ENCODE results near the gene MYBL2. TPM values are rescaled to one million over a fixed set of nuclear protein-coding genes. Genes with fewer than 3 reads are reported as not detected.
A peak's percentile ranks its signal among the peaks of the same experiment; 100 is the strongest.

The MYBL2 gene
- total RNA-seq, 2 experiments from 2014 or later = 129 to 132 TPM

- peaks cover 4% of the 10 kb centered on the region for H3K4me1 Mint-ChIP-seq (ENCODE audit: low read depth)
- H3K4me3 Mint-ChIP-seq = no peak overlapping the region
- H3K9me3 Mint-ChIP-seq (ENCODE audit: insufficient read depth) = no peaks in the 10 kb centered on the region
- CTCF ChIA-PET = interaction anchor here (0.8 to 1.6 kb wide), 2 partner anchors 295 to 336 kb away, joined by 3 to 4 read pairs; no protein-coding TSS in a partner anchor
- H3K27me3 Mint-ChIP-seq (ENCODE audit: low read depth) = peaks cover 4% of the 10 kb centered on the region
- POLR2A ChIA-PET = interaction anchor here (0.6 kb wide), 1 partner anchor 95 kb away, joined by 3 read pairs; no protein-coding TSS in a partner anchor
- no peak overlapping the region for H3K27ac Mint-ChIP-seq
- ATAC-seq (no peak), DNase-seq (no peak)
- H3K36me3 Mint-ChIP-seq (ENCODE audit: low read depth) = no peaks in the 10 kb centered on the region
These were observed 77.3 kb downstream of the MYBL2 start for GRCh38 chr20:43744151-43744611.

GRCh38 chr20:43744966-43745730 lies 78.2 kb downstream of the MYBL2 start:
- ChIA-PET CTCF (interaction anchor here (0.8 to 1.6 kb wide), 3 partner anchors 8 to 335 kb away, joined by 3 to 4 read pairs (median 3); no protein-coding TSS in a partner anchor), POLR2A (interaction anchor here (0.6 kb wide), 1 partner anchor 94 kb away, joined by 3 read pairs; no protein-coding TSS in a partner anchor)
- H3K4me3 Mint-ChIP-seq = no peak overlapping the region
- peaks cover 12% of the 10 kb centered on the region for H3K4me1 Mint-ChIP-seq (ENCODE audit: low read depth)
- no peak for ATAC-seq
- H3K27ac Mint-ChIP-seq = no peak overlapping the region
- DNase-seq = no peak
- H3K27me3 Mint-ChIP-seq (ENCODE audit: low read depth) = peaks cover 4% of the 10 kb centered on the region
- no peaks in the 10 kb centered on the region for H3K36me3 Mint-ChIP-seq (ENCODE audit: low read depth)
- no peaks in the 10 kb centered on the region for H3K9me3 Mint-ChIP-seq (ENCODE audit: insufficient read depth)

GRCh38 chr20:43746344-43747137 lies 79.6 kb downstream of the MYBL2 start:
- CTCF ChIA-PET = no interaction called here
- Mint-ChIP-seq H3K4me1 (ENCODE audit: low read depth) (peaks cover 25% of the 10 kb centered on the region), H3K9me3 (ENCODE audit: insufficient read depth) (no peaks in the 10 kb centered on the region), H3K27ac (no peak overlapping the region), H3K4me3 (no peak overlapping the region), H3K27me3 (ENCODE audit: low read depth) (peaks cover 4% of the 10 kb centered on the region), H3K36me3 (ENCODE audit: low read depth) (no peaks in the 10 kb centered on the region)
- ATAC-seq (no peak), DNase-seq (no peak)
- POLR2A ChIA-PET = no interaction called here

- Mint-ChIP-seq H3K27ac (no peak overlapping the region), H3K4me3 (no peak overlapping the region), H3K9me3 (ENCODE audit: insufficient read depth) (no peaks in the 10 kb centered on the region), H3K27me3 (ENCODE audit: low read depth) (peaks cover 4% of the 10 kb centered on the region), H3K36me3 (ENCODE audit: low read depth) (no peaks in the 10 kb centered on the region), H3K4me1 (ENCODE audit: low read depth) (peaks cover 41% of the 10 kb centered on the region)
- ATAC-seq (no peak), DNase-seq (no peak)
- CTCF ChIA-PET = interaction anchor here (0.6 to 5.4 kb wide), 9 partner anchors 8 to 331 kb away, joined by 3 to 63 read pairs (median 5); no protein-coding TSS in a partner anchor
- POLR2A ChIA-PET = interaction anchor here (0.8 kb wide), 1 partner anchor 24 kb away, joined by 3 read pairs; no protein-coding TSS in a partner anchor
These were observed 81.4 kb downstream of the MYBL2 start for GRCh38 chr20:43748274-43748673.

- H3K9me3 Mint-ChIP-seq (ENCODE audit: insufficient read depth) = no peaks in the 10 kb centered on the region
- ChIA-PET POLR2A (interaction anchor here (0.7 to 3.5 kb wide), 5 partner anchors 17 to 321 kb away, joined by 3 to 25 read pairs (median 8); no protein-coding TSS in a partner anchor), CTCF (interaction anchor here (0.6 to 5.4 kb wide), 41 partner anchors 8 to 340 kb away, joined by 3 to 63 read pairs (median 5); no protein-coding TSS in a partner anchor)
- peaks cover 3% of the 10 kb centered on the region for H3K36me3 Mint-ChIP-seq (ENCODE audit: low read depth)
- DNase-seq (peak; percentile 83), ATAC-seq (peak; percentile 39)
- no peaks in the 10 kb centered on the region for H3K27me3 Mint-ChIP-seq (ENCODE audit: low read depth)
- H3K4me3 Mint-ChIP-seq = no peak overlapping the region
- peak overlapping the region; percentile 68 for H3K27ac Mint-ChIP-seq
- peaks cover 46% of the 10 kb centered on the region for H3K4me1 Mint-ChIP-seq (ENCODE audit: low read depth)
These were observed 82.9 kb downstream of the MYBL2 start for GRCh38 chr20:43749734-43750294.

- Mint-ChIP-seq H3K27ac (peak overlapping the region; percentile 91), H3K4me3 (peak overlapping the region; percentile 31), H3K9me3 (ENCODE audit: insufficient read depth) (no peaks in the 10 kb centered on the region), H3K36me3 (ENCODE audit: low read depth) (peaks cover 3% of the 10 kb centered on the region), H3K27me3 (ENCODE audit: low read depth) (no peaks in the 10 kb centered on the region), H3K4me1 (ENCODE audit: low read depth) (peaks cover 42% of the 10 kb centered on the region)
- ATAC-seq (peak; percentile 1), DNase-seq (peak; percentile 30)
- POLR2A ChIA-PET = interaction anchor here (0.6 to 3.5 kb wide), 12 partner anchors 18 to 320 kb away, joined by 3 to 25 read pairs (median 6); partner anchors contain the start of gene SRSF6
- CTCF ChIA-PET = interaction anchor here (0.6 to 5.4 kb wide), 38 partner anchors 9 to 361 kb away, joined by 3 to 63 read pairs (median 4); partner anchors contain the start of gene GTSF1L
These were observed 83.9 kb downstream of the MYBL2 start for GRCh38 chr20:43750774-43751166.

- ATAC-seq (peak; percentile 85), DNase-seq (peak; percentile 77)
- ChIA-PET POLR2A (interaction anchor here (0.6 to 3.5 kb wide), 15 partner anchors 15 to 740 kb away, joined by 3 to 25 read pairs (median 4); partner anchors contain the start of gene SRSF6), CTCF (interaction anchor here (0.7 to 5.4 kb wide), 40 partner anchors 10 to 360 kb away, joined by 3 to 63 read pairs (median 4); partner anchors contain the start of gene GTSF1L)
- Mint-ChIP-seq H3K36me3 (ENCODE audit: low read depth) (peaks cover 3% of the 10 kb centered on the region), H3K4me1 (ENCODE audit: low read depth) (peaks cover 42% of the 10 kb centered on the region), H3K27me3 (ENCODE audit: low read depth) (no peaks in the 10 kb centered on the region), H3K4me3 (peak overlapping the region; percentile 31), H3K9me3 (ENCODE audit: insufficient read depth) (no peaks in the 10 kb centered on the region), H3K27ac (peak overlapping the region; percentile 91)
These were observed 84.5 kb downstream of the MYBL2 start for GRCh38 chr20:43751167-43752050.

GRCh38 chr20:43752051-43752360 lies 85.1 kb downstream of the MYBL2 start:
- POLR2A ChIA-PET = interaction anchor here (0.6 to 3.5 kb wide), 6 partner anchors 15 to 318 kb away, joined by 3 to 25 read pairs (median 7); no protein-coding TSS in a partner anchor

GRCh38 chr20:43752561-43753301 lies 85.8 kb downstream of the MYBL2 start:
- peak overlapping the region; percentile 91 for H3K27ac Mint-ChIP-seq
- ATAC-seq (peak; percentile 8), DNase-seq (peak; percentile 65)
- ChIA-PET POLR2A (interaction anchor here (3.5 kb wide), 1 partner anchor 87 kb away, joined by 25 read pairs; no protein-coding TSS in a partner anchor), CTCF (interaction anchor here (1.3 to 5.4 kb wide), 6 partner anchors 16 to 327 kb away, joined by 3 to 63 read pairs (median 10); no protein-coding TSS in a partner anchor)
- H3K4me3 Mint-ChIP-seq = peak overlapping the region; percentile 31
- no peaks in the 10 kb centered on the region for H3K27me3 Mint-ChIP-seq (ENCODE audit: low read depth)
- H3K4me1 Mint-ChIP-seq (ENCODE audit: low read depth) = peaks cover 42% of the 10 kb centered on the region
- peaks cover 3% of the 10 kb centered on the region for H3K36me3 Mint-ChIP-seq (ENCODE audit: low read depth)
- no peaks in the 10 kb centered on the region for H3K9me3 Mint-ChIP-seq (ENCODE audit: insufficient read depth)

More at GRCh38 chr20:43752051-43752360, 85.1 kb downstream of the MYBL2 start:
- peak overlapping the region; percentile 31 for H3K4me3 Mint-ChIP-seq
- ATAC-seq (no peak), DNase-seq (no peak)
- H3K36me3 Mint-ChIP-seq (ENCODE audit: low read depth) = peaks cover 3% of the 10 kb centered on the region
- H3K4me1 Mint-ChIP-seq (ENCODE audit: low read depth) = peaks cover 42% of the 10 kb centered on the region
- H3K27ac Mint-ChIP-seq = peak overlapping the region; percentile 91
- no peaks in the 10 kb centered on the region for H3K27me3 Mint-ChIP-seq (ENCODE audit: low read depth)
- CTCF ChIA-PET = interaction anchor here (0.9 to 5.4 kb wide), 14 partner anchors 15 to 360 kb away, joined by 3 to 63 read pairs (median 9); no protein-coding TSS in a partner anchor
- H3K9me3 Mint-ChIP-seq (ENCODE audit: insufficient read depth) = no peaks in the 10 kb centered on the region

GRCh38 chr20:43755390-43755789 lies 88.5 kb downstream of the MYBL2 start:
- Mint-ChIP-seq H3K27me3 (ENCODE audit: low read depth) (peaks cover 4% of the 10 kb centered on the region), H3K36me3 (ENCODE audit: low read depth) (peaks cover 5% of the 10 kb centered on the region), H3K27ac (no peak overlapping the region), H3K4me1 (ENCODE audit: low read depth) (peaks cover 32% of the 10 kb centered on the region), H3K9me3 (ENCODE audit: insufficient read depth) (no peaks in the 10 kb centered on the region), H3K4me3 (no peak overlapping the region)
- ChIA-PET CTCF (interaction anchor here (1.8 kb wide), 1 partner anchor 325 kb away, joined by 3 read pairs; no protein-coding TSS in a partner anchor), POLR2A (no interaction called here)
- no peak for DNase-seq
- no peak for ATAC-seq
